ENCODE results near the gene DBH.
"Not testable (repeated sequence)": the region's sequence is repeated elsewhere in the genome, so short reads cannot be mapped to it uniquely, and the experiment has no call there.

The DBH gene

DNA sequence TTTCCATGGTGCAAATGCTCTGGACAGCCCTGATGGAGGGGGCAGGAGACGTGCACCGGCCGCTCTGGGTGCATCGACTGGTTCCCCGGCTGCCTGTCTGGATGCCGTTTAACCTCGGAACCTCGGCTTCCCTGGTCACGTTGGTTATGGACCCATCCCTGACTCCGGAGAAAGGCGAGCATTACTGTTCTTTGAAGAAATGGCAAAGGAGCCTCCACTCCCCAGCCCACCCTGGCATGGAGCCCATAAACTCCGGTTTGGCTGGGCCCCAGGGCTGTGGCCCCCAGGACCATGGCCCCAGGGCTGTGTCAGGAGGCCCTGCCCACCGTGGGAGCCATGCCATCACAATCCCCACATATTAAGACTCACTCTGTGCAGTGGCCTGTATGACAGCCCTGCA, 28.9 kb downstream of the DBH start:
- DNase-seq (ENCODE audit: low spot score) (no peak), FAIRE-seq (no peak)

GRCh38 chr9:133665535-133665934, 29.4 kb downstream of the DBH start:
- FAIRE-seq, result no peak

DNA sequence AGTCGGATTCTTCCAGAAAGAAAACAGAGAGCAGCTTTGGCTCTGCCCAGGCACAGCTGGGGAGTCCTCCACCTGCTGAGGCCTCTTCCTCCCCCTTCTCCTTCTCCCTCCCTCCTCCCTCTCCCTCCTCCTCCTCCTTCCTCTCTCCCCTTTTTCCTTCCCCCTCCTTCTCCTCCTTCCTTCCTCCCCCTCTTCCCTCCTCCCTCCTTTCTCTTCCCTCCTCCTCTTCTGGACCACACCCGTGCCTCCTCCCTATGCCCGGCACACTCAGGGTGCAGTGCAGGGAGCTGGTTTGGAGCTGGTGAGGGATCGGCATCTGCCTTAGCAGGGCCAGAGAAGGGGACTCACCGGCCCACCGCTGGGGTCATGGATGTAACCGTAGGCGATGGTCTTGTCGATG, 30.2 kb downstream of the DBH start:
- DNase-seq (ENCODE audit: low spot score) (no peak), FAIRE-seq (no peak)

More at GRCh38 chr9:133665535-133665934, 29.4 kb downstream of the DBH start:
- no peak for DNase-seq (ENCODE audit: low spot score)

DNA sequence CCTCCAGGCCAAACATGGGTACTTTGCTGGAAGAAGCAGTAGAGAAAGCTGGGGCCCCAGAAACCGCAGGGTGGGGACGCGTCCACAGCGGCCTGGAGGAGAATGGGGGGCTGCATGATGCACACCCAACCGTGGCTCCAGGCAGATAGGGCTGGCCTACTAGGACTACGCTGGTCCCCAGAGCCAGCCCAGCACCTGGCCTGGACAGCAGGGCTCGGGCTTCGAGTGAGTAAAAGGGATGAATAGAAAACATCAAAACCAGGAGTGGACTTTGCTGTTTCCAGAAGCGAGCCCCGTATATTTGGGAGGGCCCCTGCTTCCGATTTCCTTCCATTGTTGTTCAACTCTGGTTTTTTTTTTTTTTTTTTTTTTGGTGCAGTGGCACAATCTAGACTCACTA, 30.7 kb downstream of the DBH start:
- no peak for FAIRE-seq
- DNase-seq (ENCODE audit: low spot score), result no peak

DNA sequence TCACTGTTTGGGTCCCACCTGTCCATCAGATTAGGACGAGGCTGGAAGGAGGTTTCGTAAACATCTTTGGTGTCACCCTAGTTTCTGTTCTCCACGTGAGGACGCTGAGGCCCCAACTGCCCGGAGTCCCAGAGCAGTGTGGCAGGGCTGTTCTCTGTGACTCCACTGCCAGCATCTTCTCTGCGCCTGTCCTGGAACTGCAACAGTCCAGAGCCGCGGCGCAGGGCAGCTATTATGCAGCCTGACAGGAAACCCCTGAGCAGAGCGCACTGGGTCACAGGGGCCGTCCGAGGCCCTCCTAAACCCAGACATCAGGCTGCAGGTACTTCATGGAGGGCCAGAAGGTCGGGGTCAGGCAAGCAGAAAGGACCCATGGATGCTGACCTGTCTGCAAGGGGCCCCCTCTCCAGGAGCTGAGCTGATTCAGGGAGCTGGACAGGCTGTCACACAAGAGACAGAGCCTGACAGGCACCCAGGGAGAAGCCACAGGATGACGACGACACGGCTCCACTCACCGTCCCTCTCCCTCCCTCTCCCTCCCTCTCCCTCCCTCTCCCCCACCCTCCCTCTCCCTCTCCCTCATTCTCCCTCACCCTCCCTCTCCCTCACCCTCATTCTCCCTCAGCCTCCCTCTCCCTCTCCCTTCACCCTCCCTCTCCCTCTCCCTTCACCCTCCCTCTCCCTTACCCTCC, 31.7 kb downstream of the DBH start:
- no peak for DNase-seq (ENCODE audit: low spot score)
- no peak for FAIRE-seq

- DNase-seq (ENCODE audit: low spot score) (no peak), FAIRE-seq (no peak)
Observed at GRCh38 chr9:133669182-133669801, 33.1 kb downstream of the DBH start.

- DNase-seq (ENCODE audit: low spot score), result no peak
- FAIRE-seq, result no peak
Observed at GRCh38 chr9:133670466-133670865, 34.3 kb downstream of the DBH start.

DNA sequence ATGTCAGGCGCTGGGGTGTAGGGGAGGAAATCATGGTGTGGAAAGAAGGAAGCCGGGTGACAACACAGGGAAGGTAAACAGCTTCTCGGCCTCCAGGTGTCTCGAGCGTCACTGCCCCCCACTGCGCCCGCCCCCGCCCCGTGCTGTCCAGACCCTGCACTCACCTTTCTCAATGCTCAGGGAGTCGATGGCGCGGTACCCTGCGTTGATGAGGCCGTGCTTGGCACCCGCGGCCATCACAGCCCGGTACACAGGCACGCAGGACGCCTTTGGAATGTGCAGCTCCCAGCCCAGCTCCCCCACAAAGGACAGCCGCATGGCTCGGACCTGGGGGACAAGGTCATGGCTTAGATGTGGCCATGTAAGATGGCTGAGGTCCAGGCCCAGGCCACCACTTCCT, 35.2 kb downstream of the DBH start:
- DNase-seq (ENCODE audit: low spot score) (no peak), FAIRE-seq (no peak)

GRCh38 chr9:133672503-133673257, 36.5 kb downstream of the DBH start:
- DNase-seq (ENCODE audit: low spot score) (no peak), FAIRE-seq (no peak)

GRCh38 chr9:133673258-133673655, 37.1 kb downstream of the DBH start:
- DNase-seq (ENCODE audit: low spot score) (no peak), FAIRE-seq (no peak)

GRCh38 chr9:133674091-133674490, 37.9 kb downstream of the DBH start:
- no peak for DNase-seq (ENCODE audit: low spot score)
- FAIRE-seq, result no peak

GRCh38 chr9:133675796-133676195, 39.6 kb downstream of the DBH start:
- FAIRE-seq; DNase-seq (ENCODE audit: low spot score): not testable (repeated sequence)

GRCh38 chr9:133676450-133676849, 40.3 kb downstream of the DBH start:
- DNase-seq (ENCODE audit: low spot score) (no peak), FAIRE-seq (no peak)

DNA sequence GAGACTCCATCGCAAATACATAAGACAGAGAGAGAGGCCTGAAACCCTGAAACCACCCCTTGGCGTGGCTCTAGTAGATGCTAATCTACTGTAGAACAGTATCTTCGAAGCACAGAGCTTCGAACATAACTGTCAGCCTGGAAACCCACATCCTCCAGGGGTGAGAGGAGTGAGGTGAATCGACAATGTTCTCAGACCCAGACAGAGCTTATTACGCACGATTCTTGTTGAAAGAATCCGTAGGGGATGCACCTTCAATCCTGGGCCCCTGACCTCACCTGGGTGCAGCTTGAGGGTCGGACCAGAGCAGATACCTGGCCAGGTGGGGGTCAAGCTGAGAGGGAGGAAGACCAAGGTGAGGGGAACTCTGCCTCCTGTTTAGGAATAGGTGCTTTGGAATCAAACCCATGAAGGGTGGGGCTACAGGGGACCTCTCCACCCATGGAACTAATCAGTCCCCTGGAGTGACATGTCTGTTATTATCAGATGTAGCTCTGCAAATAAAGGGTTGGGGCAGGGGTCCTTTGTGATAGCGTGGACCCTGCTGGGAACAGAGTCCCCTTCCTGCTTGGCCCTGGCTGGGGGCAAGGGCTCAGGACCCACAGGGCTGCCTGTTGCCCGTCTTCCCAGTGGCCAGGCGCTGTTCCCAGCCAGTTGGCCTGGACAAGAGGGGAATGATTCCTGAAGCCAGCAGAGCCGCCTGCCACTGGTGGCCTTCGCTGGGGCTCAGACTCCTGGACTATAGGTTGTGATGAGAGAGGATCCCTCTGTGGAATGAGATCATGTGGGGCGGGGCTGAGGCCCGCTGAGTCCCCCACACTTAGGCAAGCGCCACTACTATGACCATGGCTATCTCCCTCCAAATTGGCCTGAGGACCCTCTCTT, 41.2 kb downstream of the DBH start:
- DNase-seq (ENCODE audit: low spot score) (no peak), FAIRE-seq (no peak)

GRCh38 chr9:133679056-133679455, 42.9 kb downstream of the DBH start:
- FAIRE-seq (no peak), DNase-seq (ENCODE audit: low spot score) (no peak)

DNA sequence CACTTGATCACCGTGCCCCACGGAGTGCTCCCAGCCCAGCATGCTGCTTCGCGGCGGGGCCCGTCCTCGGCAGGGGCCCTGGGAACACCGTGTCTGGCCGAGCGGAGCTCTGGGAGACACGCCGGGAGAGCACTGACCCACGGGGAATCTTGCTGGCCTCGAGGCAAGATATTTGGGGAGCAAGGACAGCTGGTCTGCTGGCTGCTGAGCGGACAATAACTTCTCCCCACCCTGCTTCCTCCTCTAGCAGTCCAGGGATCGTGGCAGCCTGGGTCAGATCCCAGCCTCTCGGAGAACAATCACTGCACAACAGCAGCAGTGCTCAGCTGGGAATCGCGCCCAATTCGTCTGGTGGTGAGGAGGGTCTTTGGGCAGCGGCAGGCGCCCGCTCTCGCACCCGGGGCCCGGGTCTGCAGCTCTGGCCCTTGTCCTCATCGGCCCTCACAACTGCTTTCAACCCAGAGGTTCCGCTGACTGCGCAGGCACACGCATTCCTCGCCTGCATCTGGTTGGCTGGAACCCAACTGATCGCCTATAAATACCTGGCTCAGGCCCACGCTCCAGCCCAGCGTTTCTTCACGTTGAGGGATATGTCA, 43.4 kb downstream of the DBH start:
- DNase-seq (ENCODE audit: low spot score) (no peak), FAIRE-seq (no peak)

GRCh38 chr9:133680250-133680975, 44.2 kb downstream of the DBH start:
- FAIRE-seq (no peak), DNase-seq (ENCODE audit: low spot score) (no peak)

- FAIRE-seq (no peak), DNase-seq (ENCODE audit: low spot score) (no peak)
Observed at GRCh38 chr9:133680976-133681657, 45.0 kb downstream of the DBH start.

GRCh38 chr9:133681658-133682306, 45.6 kb downstream of the DBH start:
- FAIRE-seq (no peak), DNase-seq (ENCODE audit: low spot score) (no peak)
